Measurements from ENCODE around the gene LTBP3.

Gene LTBP3

GRCh38 chr11:65554842-65555430, 3.2 kb downstream of the LTBP3 start:
- Histone ChIP-seq H3K79me1 (ENCODE audit: low read length) (peaks cover 22% of the 10 kb centered on the region), H2BK120ac (ENCODE audit: insufficient read depth, low read length, poor library complexity) (no peak overlapping the region), H3K27ac (ENCODE audit: low read depth, low read length) (no peak overlapping the region), H3K79me2 (ENCODE audit: control insufficient read depth, insufficient read depth, low read length, poor library complexity) (peaks cover 6% of the 10 kb centered on the region), H4K8ac (ENCODE audit: low read depth, low read length) (no peak overlapping the region), H3K9me3 (ENCODE audit: insufficient read depth, low read depth, low read length) (no peaks in the 10 kb centered on the region), H3K9ac (ENCODE audit: low read length) (no peak overlapping the region), H2AFZ (ENCODE audit: insufficient read depth, low read length, poor library complexity) (peak overlapping the region; percentile 6), H2AK5ac (ENCODE audit: low read length) (peak overlapping the region; percentile 55), H3K36me3 (ENCODE audit: control insufficient read depth in 1 of 2, insufficient read depth in 2 of 2, low read length in 2 of 2) (no peaks in the 10 kb centered on the region), H2BK5ac (ENCODE audit: low read depth, low read length, poor library complexity) (no peak overlapping the region), H3K14ac (ENCODE audit: low read length) (no peak overlapping the region), H4K12ac (ENCODE audit: low read depth, low read length) (no peak overlapping the region), H3K27me3 (ENCODE audit: insufficient read depth, low read length) (no peaks in the 10 kb centered on the region), H3K4me3 (ENCODE audit: low read depth, low read length) (no peak overlapping the region), H3K4me2 (ENCODE audit: low read length) (no peak overlapping the region), H3K4me1 (ENCODE audit: control insufficient read depth in 1 of 2, insufficient read depth in 2 of 2, low read length in 2 of 2) (peaks cover 34 to 42% of the 10 kb centered on the region in 2 experiments), H3K23ac (ENCODE audit: low read length) (no peak overlapping the region), H2BK12ac (ENCODE audit: low read length) (peak overlapping the region; percentile 17), H4K91ac (ENCODE audit: low read depth, low read length) (peak overlapping the region; percentile 2), H3K4ac (ENCODE audit: low read depth, low read length) (no peak overlapping the region), H3K18ac (ENCODE audit: low read length) (no peak overlapping the region)
- WGBS (ENCODE audit: extremely low coverage, insufficient coverage, insufficient read length), result no CpG with 5 or more reads among the region's 4 CpGs
- DNase-seq, result no peak

GRCh38 chr11:65554057-65554818, 3.9 kb downstream of the LTBP3 start:
- no peak overlapping the region for H4K8ac ChIP-seq (ENCODE audit: low read depth, low read length)
- H3K36me3 ChIP-seq (ENCODE audit: control insufficient read depth in 1 of 2, insufficient read depth in 2 of 2, low read length in 2 of 2), result no peaks in the 10 kb centered on the region
- no peak overlapping the region for H4K12ac ChIP-seq (ENCODE audit: low read depth, low read length)
- H4K91ac ChIP-seq (ENCODE audit: low read depth, low read length), result peak overlapping the region; percentile 32
- H3K4me1 ChIP-seq (ENCODE audit: control insufficient read depth in 1 of 2, insufficient read depth in 2 of 2, low read length in 2 of 2), result peaks cover 34 to 36% of the 10 kb centered on the region in 2 experiments
- peak overlapping the region; percentile 47 for H3K4me2 ChIP-seq (ENCODE audit: low read length)
- no peak for DNase-seq
- no peaks in the 10 kb centered on the region for H3K27me3 ChIP-seq (ENCODE audit: insufficient read depth, low read length)
- no peak overlapping the region for H3K4ac ChIP-seq (ENCODE audit: low read depth, low read length)
- no peaks in the 10 kb centered on the region for H3K9me3 ChIP-seq (ENCODE audit: insufficient read depth, low read depth, low read length)
- H2BK12ac ChIP-seq (ENCODE audit: low read length), result peak overlapping the region; percentile 61
- H3K79me2 ChIP-seq (ENCODE audit: control insufficient read depth, insufficient read depth, low read length, poor library complexity), result peaks cover 6% of the 10 kb centered on the region
- no peak overlapping the region for H3K27ac ChIP-seq (ENCODE audit: low read depth, low read length)
- peak overlapping the region; percentile 14 for H3K14ac ChIP-seq (ENCODE audit: low read length)
- H3K79me1 ChIP-seq (ENCODE audit: low read length), result peaks cover 18% of the 10 kb centered on the region
- H2AK5ac ChIP-seq (ENCODE audit: low read length), result peak overlapping the region; percentile 36
- no peak overlapping the region for H3K23ac ChIP-seq (ENCODE audit: low read length)
- no CpG with 5 or more reads among the region's 27 CpGs for WGBS (ENCODE audit: extremely low coverage, insufficient coverage, insufficient read length)
- H3K9ac ChIP-seq (ENCODE audit: low read length), result no peak overlapping the region
- no peak overlapping the region for H2AFZ ChIP-seq (ENCODE audit: insufficient read depth, low read length, poor library complexity)
- H3K18ac ChIP-seq (ENCODE audit: low read length), result no peak overlapping the region
- no peak overlapping the region for H3K4me3 ChIP-seq (ENCODE audit: low read depth, low read length)
- no peak overlapping the region for H2BK120ac ChIP-seq (ENCODE audit: insufficient read depth, low read length, poor library complexity)
- no peak overlapping the region for H2BK5ac ChIP-seq (ENCODE audit: low read depth, low read length, poor library complexity)

- Histone ChIP-seq H3K14ac (ENCODE audit: low read length) (no peak overlapping the region), H3K4ac (ENCODE audit: low read depth, low read length) (no peak overlapping the region), H4K8ac (ENCODE audit: low read depth, low read length) (no peak overlapping the region), H3K4me3 (ENCODE audit: low read depth, low read length) (no peak overlapping the region), H3K79me1 (ENCODE audit: low read length) (peaks cover 10% of the 10 kb centered on the region), H3K23ac (ENCODE audit: low read length) (no peak overlapping the region), H3K36me3 (ENCODE audit: control insufficient read depth in 1 of 2, insufficient read depth in 2 of 2, low read length in 2 of 2) (no peaks in the 10 kb centered on the region), H3K4me1 (ENCODE audit: control insufficient read depth in 1 of 2, insufficient read depth in 2 of 2, low read length in 2 of 2) (peaks cover 27 to 28% of the 10 kb centered on the region in 2 experiments), H3K18ac (ENCODE audit: low read length) (no peak overlapping the region), H3K79me2 (ENCODE audit: control insufficient read depth, insufficient read depth, low read length, poor library complexity) (peaks cover 3% of the 10 kb centered on the region), H2BK12ac (ENCODE audit: low read length) (no peak overlapping the region), H4K91ac (ENCODE audit: low read depth, low read length) (no peak overlapping the region), H3K9ac (ENCODE audit: low read length) (no peak overlapping the region), H2AFZ (ENCODE audit: insufficient read depth, low read length, poor library complexity) (no peak overlapping the region), H3K27ac (ENCODE audit: low read depth, low read length) (no peak overlapping the region), H3K27me3 (ENCODE audit: insufficient read depth, low read length) (no peaks in the 10 kb centered on the region), H3K4me2 (ENCODE audit: low read length) (peak overlapping the region; percentile 47), H2BK5ac (ENCODE audit: low read depth, low read length, poor library complexity) (no peak overlapping the region), H2BK120ac (ENCODE audit: insufficient read depth, low read length, poor library complexity) (no peak overlapping the region), H3K9me3 (ENCODE audit: insufficient read depth, low read depth, low read length) (no peaks in the 10 kb centered on the region), H4K12ac (ENCODE audit: low read depth, low read length) (no peak overlapping the region), H2AK5ac (ENCODE audit: low read length) (no peak overlapping the region)
- peak; percentile 56 to 79 for DNase-seq
- WGBS (ENCODE audit: extremely low coverage, insufficient coverage, insufficient read length), result no CpG with 5 or more reads among the region's 37 CpGs
Measured at GRCh38 chr11:65553301-65554001, 4.7 kb downstream of the LTBP3 start.

- Histone ChIP-seq H2BK5ac (ENCODE audit: low read depth, low read length, poor library complexity) (no peak overlapping the region), H4K91ac (ENCODE audit: low read depth, low read length) (no peak overlapping the region), H3K14ac (ENCODE audit: low read length) (no peak overlapping the region), H2AK5ac (ENCODE audit: low read length) (no peak overlapping the region), H3K79me1 (ENCODE audit: low read length) (peaks cover 4% of the 10 kb centered on the region), H3K23ac (ENCODE audit: low read length) (no peak overlapping the region), H3K9ac (ENCODE audit: low read length) (no peak overlapping the region), H3K9me3 (ENCODE audit: insufficient read depth, low read depth, low read length) (no peaks in the 10 kb centered on the region), H4K8ac (ENCODE audit: low read depth, low read length) (no peak overlapping the region), H3K36me3 (ENCODE audit: control insufficient read depth in 1 of 2, insufficient read depth in 2 of 2, low read length in 2 of 2) (no peaks in the 10 kb centered on the region), H2BK120ac (ENCODE audit: insufficient read depth, low read length, poor library complexity) (no peak overlapping the region), H3K4ac (ENCODE audit: low read depth, low read length) (no peak overlapping the region), H4K12ac (ENCODE audit: low read depth, low read length) (no peak overlapping the region), H3K79me2 (ENCODE audit: control insufficient read depth, insufficient read depth, low read length, poor library complexity) (no peaks in the 10 kb centered on the region), H2AFZ (ENCODE audit: insufficient read depth, low read length, poor library complexity) (no peak overlapping the region), H3K27me3 (ENCODE audit: insufficient read depth, low read length) (peaks cover 6% of the 10 kb centered on the region), H2BK12ac (ENCODE audit: low read length) (no peak overlapping the region), H3K18ac (ENCODE audit: low read length) (no peak overlapping the region), H3K4me2 (ENCODE audit: low read length) (no peak overlapping the region), H3K27ac (ENCODE audit: low read depth, low read length) (no peak overlapping the region), H3K4me1 (ENCODE audit: control insufficient read depth in 1 of 2, insufficient read depth in 2 of 2, low read length in 2 of 2) (peaks cover 26 to 27% of the 10 kb centered on the region in 2 experiments), H3K4me3 (ENCODE audit: low read depth, low read length) (no peak overlapping the region)
- WGBS (ENCODE audit: extremely low coverage, insufficient coverage, insufficient read length), result no CpG with 5 or more reads among the region's 9 CpGs
- no peak for DNase-seq
Measured at GRCh38 chr11:65552388-65552951, 5.7 kb downstream of the LTBP3 start.

Measured in trophoblast cell (in vitro differentiated cells and primary cell).